ENCODE measurements around the gene SLC24A3. TPM values are rescaled to one million over a fixed set of nuclear protein-coding genes. Genes with fewer than 3 reads are reported as not detected.

The SLC24A3 gene
- total and polyA plus RNA-seq, 2 of the 13 experiments (the other 11 are each of a cell fraction or from before 2014, with no cell fraction given) = not detected

- Histone ChIP-seq H3K9ac (ENCODE audit: insufficient read depth, low read depth, low read length) (no peak overlapping the region), H3K4me3 (replicated peaks in 1 of 3; ENCODE audit: insufficient read depth in 1 of 3, low read depth in 2 of 3, low read length in 3 of 3) (no peak overlapping the region), H2AFZ (ENCODE audit: low read length) (no peak overlapping the region), H3K36me3 (replicated peaks in 1 of 2; ENCODE audit: control insufficient read depth in 1 of 2, insufficient read depth in 2 of 2, low read length in 2 of 2) (no peaks in the 10 kb centered on the region), H4K20me1 (ENCODE audit: insufficient read depth, low read length) (no peaks in the 10 kb centered on the region), H3K9me3 (ENCODE audit: low read length) (no peaks in the 10 kb centered on the region), H3K4me2 (ENCODE audit: low read depth, low read length) (no peak overlapping the region), H3K79me2 (ENCODE audit: insufficient read depth, low read length) (no peaks in the 10 kb centered on the region), H3K4me1 (ENCODE audit: insufficient read depth, low read length) (no peaks in the 10 kb centered on the region), H3K27ac (ENCODE audit: extremely low read length, insufficient read depth, low read length) (no peak overlapping the region), H3K27me3 (ENCODE audit: control insufficient read depth in 1 of 2, insufficient read depth in 2 of 2, low read length in 2 of 2) (peaks cover 0 to 9% of the 10 kb centered on the region in 2 experiments; a peak in 2 of 5 replicates)
- 22% methylated on average over 7 of the region's 7 CpGs for WGBS (ENCODE audit: low lambda C conversion rate)
- in situ Hi-C loops (cut with HindIII; ENCODE audit: extremely low pct_ligation_motif_present, low pct_unique_long_range_greater_than_20kb) = no loop called here
- no TSS peak for BruUV-seq (replicated peaks)
- DNase-seq (ENCODE audit: low spot score) (no peak), FAIRE-seq (no peak), ATAC-seq (no peak)
- intact Hi-C loops (cut with micrococcal nuclease; ENCODE audit: unreplicated experiment) = no loop called here
- CTCF ChIA-PET (ENCODE audit: low intra/inter-chr PET ratio, low total read pairs) = no interaction called here
- TF ChIP-seq CREM (IDR thresholded peaks at IDR 0.05) (no peak), CREM (CRISPR knock-in tag; IDR thresholded peaks at IDR 0.05) (no peak), SAP130 (CRISPR knock-in tag; IDR thresholded peaks at IDR 0.05; ENCODE audit: low read depth) (no peak), CEBPB (IDR thresholded peaks at IDR 0.05; ENCODE audit: borderline replicate concordance, low read depth, low read length) (no peak), ZNF850 (CRISPR knock-in tag; conservative IDR thresholded peaks at IDR 0.05) (no peak), CEBPG (CRISPR knock-in tag; IDR thresholded peaks at IDR 0.05) (no peak)
- POLR2A ChIA-PET = no interaction called here
Observed at GRCh38 chr20:19236371-19237055, 24.1 kb downstream of the SLC24A3 start.

DNA sequence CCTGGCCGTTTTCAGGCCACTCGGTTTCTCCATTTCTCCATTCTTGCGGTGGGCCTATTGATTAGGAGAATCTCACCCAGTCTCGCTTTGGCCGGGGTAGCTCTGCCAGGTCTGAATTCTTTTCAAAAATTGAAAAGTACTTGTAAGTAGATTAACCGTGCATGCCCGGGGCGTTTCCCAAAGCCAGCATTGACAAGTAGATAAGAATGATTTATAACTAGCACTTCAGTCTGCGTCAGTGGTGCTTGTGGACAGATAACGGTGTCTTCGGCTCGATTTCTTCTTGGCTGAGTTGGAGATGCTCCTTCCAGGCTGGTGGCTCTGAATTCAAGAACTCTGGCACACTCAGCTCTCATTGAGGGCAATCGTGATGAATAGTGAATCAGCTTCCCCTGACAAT, 29.0 kb downstream of the SLC24A3 start:
- CTCF ChIA-PET (ENCODE audit: low intra/inter-chr PET ratio, low total read pairs) = no interaction called here
- ATAC-seq (no peak), DNase-seq (ENCODE audit: low spot score) (no peak), FAIRE-seq (no peak)
- Histone ChIP-seq H3K27ac (ENCODE audit: extremely low read length, insufficient read depth, low read length) (no peak overlapping the region), H3K4me2 (ENCODE audit: low read depth, low read length) (no peak overlapping the region), H3K4me3 (replicated peaks in 1 of 3; ENCODE audit: insufficient read depth in 1 of 3, low read depth in 2 of 3, low read length in 3 of 3) (no peak overlapping the region), H3K4me1 (ENCODE audit: insufficient read depth, low read length) (no peaks in the 10 kb centered on the region), H3K9ac (ENCODE audit: insufficient read depth, low read depth, low read length) (no peak overlapping the region), H3K36me3 (replicated peaks in 1 of 2; ENCODE audit: control insufficient read depth in 1 of 2, insufficient read depth in 2 of 2, low read length in 2 of 2) (no peaks in the 10 kb centered on the region), H3K79me2 (ENCODE audit: insufficient read depth, low read length) (no peaks in the 10 kb centered on the region), H3K9me3 (ENCODE audit: low read length) (no peaks in the 10 kb centered on the region), H3K27me3 (ENCODE audit: control insufficient read depth in 1 of 2, insufficient read depth in 2 of 2, low read length in 2 of 2) (peaks cover 0 to 12% of the 10 kb centered on the region in 2 experiments; a peak in 2 of 5 replicates), H2AFZ (ENCODE audit: low read length) (no peak overlapping the region), H4K20me1 (ENCODE audit: insufficient read depth, low read length) (no peaks in the 10 kb centered on the region)
- intact Hi-C loops (cut with micrococcal nuclease; ENCODE audit: unreplicated experiment) = no loop called here
- WGBS (ENCODE audit: low lambda C conversion rate) = 37% methylated on average over 13 of the region's 13 CpGs
- in situ Hi-C loops (cut with HindIII; ENCODE audit: extremely low pct_ligation_motif_present, low pct_unique_long_range_greater_than_20kb) = no loop called here
- POLR2A ChIA-PET = no interaction called here
- BruUV-seq (replicated peaks) = no TSS peak
- no peak for TF ChIP-seq ISL2 (CRISPR knock-in tag; IDR thresholded peaks at IDR 0.05)
- TF ChIP-seq, protein P1, sequence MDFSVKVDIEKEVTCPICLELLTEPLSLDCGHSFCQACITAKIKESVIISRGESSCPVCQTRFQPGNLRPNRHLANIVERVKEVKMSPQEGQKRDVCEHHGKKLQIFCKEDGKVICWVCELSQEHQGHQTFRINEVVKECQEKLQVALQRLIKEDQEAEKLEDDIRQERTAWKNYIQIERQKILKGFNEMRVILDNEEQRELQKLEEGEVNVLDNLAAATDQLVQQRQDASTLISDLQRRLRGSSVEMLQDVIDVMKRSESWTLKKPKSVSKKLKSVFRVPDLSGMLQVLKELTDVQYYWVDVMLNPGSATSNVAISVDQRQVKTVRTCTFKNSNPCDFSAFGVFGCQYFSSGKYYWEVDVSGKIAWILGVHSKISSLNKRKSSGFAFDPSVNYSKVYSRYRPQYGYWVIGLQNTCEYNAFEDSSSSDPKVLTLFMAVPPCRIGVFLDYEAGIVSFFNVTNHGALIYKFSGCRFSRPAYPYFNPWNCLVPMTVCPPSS (IDR thresholded peaks at IDR 0.05) = no peak
- TF ChIP-seq SCMH1 (CRISPR knock-in tag; IDR thresholded peaks at IDR 0.05; ENCODE audit: borderline replicate concordance) = no peak
- TF ChIP-seq ZSCAN30 (CRISPR knock-in tag; IDR thresholded peaks at IDR 0.05) = no peak
- no peak for TF ChIP-seq TCF12 (IDR thresholded peaks at IDR 0.05)
- TF ChIP-seq TCF12 (CRISPR knock-in tag; IDR thresholded peaks at IDR 0.05) = no peak
- TF ChIP-seq EZH2 (conservative IDR thresholded peaks at IDR 0.05; ENCODE audit: low read depth, low read length) = no peak
- TF ChIP-seq KDM1A (CRISPR knock-in tag; IDR thresholded peaks at IDR 0.05) = no peak
- no peak for TF ChIP-seq ZNF207 (IDR thresholded peaks at IDR 0.05; ENCODE audit: borderline replicate concordance)
